ENCODE measurements around the gene DNHD1. TPM values are rescaled to one million over a fixed set of nuclear protein-coding genes. Genes with fewer than 3 reads are reported as not detected.

Gene DNHD1
- total RNA-seq, 4 donors from 2014 or later: 9.9 to 30.3 (median 14.3) TPM

GRCh38 chr11:6556139-6556949 is 59.3 kb downstream of the DNHD1 start:
- no peak for TF ChIP-seq CTCF (IDR thresholded peaks at IDR 0.05; ENCODE audit: low read depth)

DNA sequence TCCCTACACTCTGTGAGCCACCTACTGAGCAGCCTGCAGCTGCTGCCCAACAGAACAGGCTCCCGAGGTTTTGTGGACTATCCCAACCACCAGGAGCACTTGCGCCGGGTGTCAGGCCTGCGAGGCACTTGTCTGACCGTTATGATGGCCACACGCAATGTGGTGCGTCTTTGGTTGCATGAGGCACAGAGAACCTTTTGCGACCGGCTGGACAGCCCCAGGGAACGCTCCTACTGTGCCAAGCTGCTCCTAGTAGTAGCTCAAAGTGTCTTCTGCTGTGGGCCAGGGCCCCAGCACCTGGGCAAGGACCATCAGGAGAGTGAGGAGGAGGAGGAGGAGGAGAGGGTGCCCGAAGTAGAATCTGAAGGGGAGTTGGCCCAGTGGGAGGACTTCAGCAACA is 60.0 kb downstream of the DNHD1 start:
- no peak for TF ChIP-seq CTCF (IDR thresholded peaks at IDR 0.05; ENCODE audit: low read depth)

- no peak for TF ChIP-seq CTCF (IDR thresholded peaks at IDR 0.05; ENCODE audit: low read depth)
Measured at GRCh38 chr11:6557761-6558674, 60.9 kb downstream of the DNHD1 start.

DNA sequence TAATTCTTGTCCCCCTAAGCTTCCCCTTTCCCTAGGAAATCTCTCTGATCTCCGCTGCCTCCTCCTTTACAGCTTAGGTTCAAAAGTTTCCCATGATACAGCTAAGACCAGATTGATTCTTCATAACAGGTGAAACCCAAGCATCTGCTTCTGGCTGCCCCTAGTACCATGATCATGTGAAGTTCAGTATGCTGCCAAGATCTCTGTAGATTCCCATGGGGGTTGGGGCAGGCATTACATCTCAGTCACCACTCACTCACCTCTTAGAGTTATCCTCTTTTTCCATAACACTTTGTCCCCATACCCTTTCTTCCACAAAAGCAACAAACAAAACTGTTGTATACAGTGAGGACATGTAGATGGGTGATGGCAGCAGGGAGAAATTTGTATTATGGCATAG is 62.3 kb downstream of the DNHD1 start:
- TF ChIP-seq CTCF (IDR thresholded peaks at IDR 0.05; ENCODE audit: low read depth): no peak

DNA sequence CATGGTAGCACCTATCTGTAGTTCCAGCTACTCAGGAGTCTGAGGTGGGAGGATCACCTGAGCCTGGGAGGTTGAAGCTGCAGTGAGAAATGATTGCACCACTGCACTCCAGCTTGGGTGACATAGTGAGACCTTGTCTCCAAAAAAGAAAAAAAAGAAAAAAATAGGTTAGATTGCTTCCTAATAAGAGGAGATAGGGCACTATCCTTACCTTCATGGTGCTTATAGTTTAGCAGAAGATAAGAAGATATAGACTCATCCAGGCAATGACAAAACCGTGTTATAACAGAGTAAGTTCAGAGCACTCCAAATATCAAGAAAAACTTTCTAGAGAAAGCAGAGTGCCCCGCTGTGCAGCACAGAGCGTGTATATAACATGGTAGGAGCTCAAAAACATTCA is 64.2 kb downstream of the DNHD1 start:
- no peak for TF ChIP-seq CTCF (IDR thresholded peaks at IDR 0.05; ENCODE audit: low read depth)

DNA sequence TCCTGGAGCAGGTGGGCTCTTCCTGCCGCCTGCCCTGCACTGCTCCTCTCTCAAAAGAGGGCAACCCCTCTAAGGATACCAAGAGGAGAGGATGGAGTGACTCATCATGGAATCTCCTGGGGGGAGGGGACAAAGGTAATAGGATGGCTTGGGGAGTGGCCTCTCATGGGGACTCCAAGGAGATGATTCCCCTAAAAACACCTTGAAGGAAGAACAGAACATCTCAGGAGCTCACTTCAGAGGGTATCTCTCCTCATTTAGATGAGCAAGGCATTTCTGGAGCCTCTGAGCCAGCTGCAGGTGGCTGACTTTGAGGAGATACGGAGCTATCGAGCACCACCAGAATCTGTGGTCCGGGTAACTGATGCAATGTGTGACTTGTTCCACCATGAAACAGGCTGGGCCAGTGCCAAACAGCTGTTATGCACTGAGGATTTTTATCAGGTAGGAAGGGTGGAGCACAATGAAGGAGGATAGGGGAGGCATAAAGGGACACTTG is 66.1 kb downstream of the DNHD1 start:
- TF ChIP-seq CTCF (IDR thresholded peaks at IDR 0.05; ENCODE audit: low read depth): no peak

GRCh38 chr11:6563667-6564066 is 66.6 kb downstream of the DNHD1 start:
- TF ChIP-seq CTCF (IDR thresholded peaks at IDR 0.05; ENCODE audit: low read depth): no peak

Data from subcutaneous adipose tissue (tissue), 4 donors.